ENCODE data around the gene MAPK8. TPM values are rescaled to one million over a fixed set of nuclear protein-coding genes. Genes with fewer than 3 reads are reported as not detected.

MAPK8 gene
- total RNA-seq, 1 donor from 2014 or later: 56.6 TPM

- no peak overlapping the region for H3K27ac Mint-ChIP-seq (ENCODE audit: unreplicated experiment)
- no peak for TF ChIP-seq CTCF (conservative IDR thresholded peaks at IDR 0.05)
- no peaks in the 10 kb centered on the region for H3K27me3 Mint-ChIP-seq (ENCODE audit: low read depth)
- no peak overlapping the region for H3K4me3 Mint-ChIP-seq
- DNase-seq (ENCODE audit: low read depth, low spot score): no peak
- no peaks in the 10 kb centered on the region for H3K4me1 Mint-ChIP-seq
- H3K36me3 Mint-ChIP-seq (ENCODE audit: low read depth): peaks cover 8% of the 10 kb centered on the region
- H3K9me3 Mint-ChIP-seq: no peaks in the 10 kb centered on the region
These were observed 122.4 kb downstream of the MAPK8 start for GRCh38 chr10:48428896-48429295.

GRCh38 chr10:48429309-48429708 lies 122.8 kb downstream of the MAPK8 start:
- Mint-ChIP-seq H3K27ac (ENCODE audit: unreplicated experiment) (no peak overlapping the region), H3K4me1 (no peaks in the 10 kb centered on the region), H3K4me3 (no peak overlapping the region), H3K36me3 (ENCODE audit: low read depth) (peaks cover 8% of the 10 kb centered on the region), H3K9me3 (no peaks in the 10 kb centered on the region), H3K27me3 (ENCODE audit: low read depth) (no peaks in the 10 kb centered on the region)
- no peak for DNase-seq (ENCODE audit: low read depth, low spot score)
- TF ChIP-seq CTCF (conservative IDR thresholded peaks at IDR 0.05): no peak

GRCh38 chr10:48430402-48430993 lies 124.0 kb downstream of the MAPK8 start:
- DNase-seq (ENCODE audit: low read depth, low spot score): no peak
- peaks cover 8% of the 10 kb centered on the region for H3K36me3 Mint-ChIP-seq (ENCODE audit: low read depth)
- H3K4me1 Mint-ChIP-seq: no peaks in the 10 kb centered on the region
- TF ChIP-seq CTCF (conservative IDR thresholded peaks at IDR 0.05): no peak
- no peak overlapping the region for H3K4me3 Mint-ChIP-seq
- H3K27me3 Mint-ChIP-seq (ENCODE audit: low read depth): no peaks in the 10 kb centered on the region
- no peaks in the 10 kb centered on the region for H3K9me3 Mint-ChIP-seq
- no peak overlapping the region for H3K27ac Mint-ChIP-seq (ENCODE audit: unreplicated experiment)

GRCh38 chr10:48431871-48432270 lies 125.4 kb downstream of the MAPK8 start:
- DNase-seq (ENCODE audit: low read depth, low spot score): no peak
- H3K27ac Mint-ChIP-seq (ENCODE audit: unreplicated experiment): no peak overlapping the region
- H3K27me3 Mint-ChIP-seq (ENCODE audit: low read depth): no peaks in the 10 kb centered on the region
- no peaks in the 10 kb centered on the region for H3K4me1 Mint-ChIP-seq
- peaks cover 10% of the 10 kb centered on the region for H3K36me3 Mint-ChIP-seq (ENCODE audit: low read depth)
- no peak overlapping the region for H3K4me3 Mint-ChIP-seq
- no peaks in the 10 kb centered on the region for H3K9me3 Mint-ChIP-seq
- TF ChIP-seq CTCF (conservative IDR thresholded peaks at IDR 0.05): no peak

GRCh38 chr10:48437546-48437945 lies 131.1 kb downstream of the MAPK8 start:
- no peak for DNase-seq (ENCODE audit: low read depth, low spot score)
- no peaks in the 10 kb centered on the region for H3K4me1 Mint-ChIP-seq
- H3K4me3 Mint-ChIP-seq: no peak overlapping the region
- no peaks in the 10 kb centered on the region for H3K27me3 Mint-ChIP-seq (ENCODE audit: low read depth)
- H3K27ac Mint-ChIP-seq (ENCODE audit: unreplicated experiment): no peak overlapping the region
- H3K9me3 Mint-ChIP-seq: no peaks in the 10 kb centered on the region
- H3K36me3 Mint-ChIP-seq (ENCODE audit: low read depth): peaks cover 4% of the 10 kb centered on the region
- no peak for TF ChIP-seq CTCF (conservative IDR thresholded peaks at IDR 0.05)

Data from neural crest cell (in vitro differentiated cells).